Gastrocnemius medialis (tissue), 4 donors: Measurements from ENCODE around the gene OGFOD1.

Experiments used
- POLR2A ChIP-seq, 2 donors: fragments of 450-650 bp; IDR thresholded peaks; one replicate each; pipeline ENCODE4 v1.6.1; 2017; ENCODE audit warnings: antibody characterized with exemption in 2 of 2, mild to moderate bottlenecking in 2 of 2, moderate library complexity in 2 of 2
- TF ChIP-seq, protein P1 (sequence below), 5 experiments: fragments of 450-650 bp in 3 of 5; fragments of 200-600 bp in 2 of 5; sonication (generic) in 2 of 5; IDR thresholded peaks in 4 of 5; conservative IDR thresholded peaks in 1 of 5; 1 replicate in 4 of 5; 2 replicates in 1 of 5; pipeline ENCODE4 v1.5.1; 2016 to 2019; ENCODE audit warnings: antibody characterized with exemption in 5 of 5, mild to moderate bottlenecking in 3 of 5, moderate library complexity in 3 of 5

DNA sequence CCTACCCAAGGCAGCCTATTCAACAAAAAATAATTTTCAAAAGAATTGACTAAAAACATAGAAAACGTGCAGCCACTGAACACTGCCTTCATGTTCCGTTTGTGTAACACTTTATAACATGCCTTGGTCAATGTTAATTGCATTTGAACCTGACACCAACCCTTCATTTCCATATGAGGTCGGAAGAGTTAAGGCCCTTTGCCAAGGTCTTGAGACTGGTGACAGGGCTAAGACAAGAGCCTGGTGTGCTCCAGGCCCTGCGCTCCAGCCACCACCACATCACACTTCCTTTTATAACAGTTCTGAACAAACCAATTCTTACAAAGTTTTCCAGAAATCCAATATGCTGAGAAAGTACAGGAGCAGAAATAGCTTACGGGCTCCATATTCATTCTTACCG, 64.3 kb downstream of the OGFOD1 start:
- TF ChIP-seq, protein P1, sequence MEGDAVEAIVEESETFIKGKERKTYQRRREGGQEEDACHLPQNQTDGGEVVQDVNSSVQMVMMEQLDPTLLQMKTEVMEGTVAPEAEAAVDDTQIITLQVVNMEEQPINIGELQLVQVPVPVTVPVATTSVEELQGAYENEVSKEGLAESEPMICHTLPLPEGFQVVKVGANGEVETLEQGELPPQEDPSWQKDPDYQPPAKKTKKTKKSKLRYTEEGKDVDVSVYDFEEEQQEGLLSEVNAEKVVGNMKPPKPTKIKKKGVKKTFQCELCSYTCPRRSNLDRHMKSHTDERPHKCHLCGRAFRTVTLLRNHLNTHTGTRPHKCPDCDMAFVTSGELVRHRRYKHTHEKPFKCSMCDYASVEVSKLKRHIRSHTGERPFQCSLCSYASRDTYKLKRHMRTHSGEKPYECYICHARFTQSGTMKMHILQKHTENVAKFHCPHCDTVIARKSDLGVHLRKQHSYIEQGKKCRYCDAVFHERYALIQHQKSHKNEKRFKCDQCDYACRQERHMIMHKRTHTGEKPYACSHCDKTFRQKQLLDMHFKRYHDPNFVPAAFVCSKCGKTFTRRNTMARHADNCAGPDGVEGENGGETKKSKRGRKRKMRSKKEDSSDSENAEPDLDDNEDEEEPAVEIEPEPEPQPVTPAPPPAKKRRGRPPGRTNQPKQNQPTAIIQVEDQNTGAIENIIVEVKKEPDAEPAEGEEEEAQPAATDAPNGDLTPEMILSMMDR (IDR thresholded peaks at IDR 0.05 in 4 of 5, conservative IDR thresholded peaks at IDR 0.05 in 1 of 5) = no peak
- no peak for TF ChIP-seq POLR2A (IDR thresholded peaks at IDR 0.05)
